ENCODE data around the gene PIP4K2C.
A peak's percentile ranks its signal among the peaks of the same experiment; 100 is the strongest.

The PIP4K2C gene

DNA sequence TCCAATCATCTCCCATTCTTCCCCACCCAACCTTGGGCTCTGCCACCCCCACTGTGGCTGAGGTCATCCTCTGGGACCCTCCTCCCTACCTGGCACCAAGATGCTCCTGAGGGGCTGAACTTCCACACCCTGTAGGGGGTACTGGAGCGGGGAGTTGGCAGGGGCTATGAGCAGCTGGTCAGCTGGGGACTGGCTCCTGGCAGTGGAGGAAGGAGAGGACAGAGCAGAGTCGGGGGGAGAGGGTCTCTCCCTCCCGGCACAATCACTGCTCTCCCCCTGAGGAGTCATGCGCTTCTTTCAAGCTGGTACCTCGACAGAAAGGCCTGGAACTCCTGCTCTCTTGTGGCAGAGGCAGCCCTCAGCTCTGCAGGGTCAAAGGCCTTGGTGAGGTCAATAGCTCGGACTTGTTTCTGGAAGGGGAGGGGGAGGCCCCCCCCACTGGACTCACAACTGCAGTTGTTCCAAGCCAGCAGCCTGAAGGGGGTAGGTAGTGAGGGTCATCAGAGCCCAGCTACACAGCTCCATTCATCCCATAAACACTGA, 40.0 kb downstream of the PIP4K2C start:
- H3K79me2 ChIP-seq (ENCODE audit: insufficient read depth, low read length), result no peaks in the 10 kb centered on the region
- no peaks in the 10 kb centered on the region for H3K27me3 ChIP-seq (ENCODE audit: low read length)
- H3K9ac ChIP-seq (ENCODE audit: low read length), result no peak overlapping the region
- no peak overlapping the region for H3K27ac ChIP-seq (ENCODE audit: low read depth, low read length)
- no peak overlapping the region for H3K4me3 ChIP-seq (ENCODE audit: insufficient read depth, low read length, poor library complexity, severe bottlenecking)
- no peak overlapping the region for H2AFZ ChIP-seq (ENCODE audit: low read depth, low read length, severe bottlenecking)
- no peaks in the 10 kb centered on the region for H3K36me3 ChIP-seq (ENCODE audit: low read length)
- no peaks in the 10 kb centered on the region for H3K9me2 ChIP-seq (replicated peaks; ENCODE audit: insufficient read depth, low read length)
- no peaks in the 10 kb centered on the region for H3K9me3 ChIP-seq (ENCODE audit: insufficient read depth, low read length)
- TF ChIP-seq, protein P1, sequence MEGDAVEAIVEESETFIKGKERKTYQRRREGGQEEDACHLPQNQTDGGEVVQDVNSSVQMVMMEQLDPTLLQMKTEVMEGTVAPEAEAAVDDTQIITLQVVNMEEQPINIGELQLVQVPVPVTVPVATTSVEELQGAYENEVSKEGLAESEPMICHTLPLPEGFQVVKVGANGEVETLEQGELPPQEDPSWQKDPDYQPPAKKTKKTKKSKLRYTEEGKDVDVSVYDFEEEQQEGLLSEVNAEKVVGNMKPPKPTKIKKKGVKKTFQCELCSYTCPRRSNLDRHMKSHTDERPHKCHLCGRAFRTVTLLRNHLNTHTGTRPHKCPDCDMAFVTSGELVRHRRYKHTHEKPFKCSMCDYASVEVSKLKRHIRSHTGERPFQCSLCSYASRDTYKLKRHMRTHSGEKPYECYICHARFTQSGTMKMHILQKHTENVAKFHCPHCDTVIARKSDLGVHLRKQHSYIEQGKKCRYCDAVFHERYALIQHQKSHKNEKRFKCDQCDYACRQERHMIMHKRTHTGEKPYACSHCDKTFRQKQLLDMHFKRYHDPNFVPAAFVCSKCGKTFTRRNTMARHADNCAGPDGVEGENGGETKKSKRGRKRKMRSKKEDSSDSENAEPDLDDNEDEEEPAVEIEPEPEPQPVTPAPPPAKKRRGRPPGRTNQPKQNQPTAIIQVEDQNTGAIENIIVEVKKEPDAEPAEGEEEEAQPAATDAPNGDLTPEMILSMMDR (IDR thresholded peaks at IDR 0.05; ENCODE audit: insufficient read depth, low read length, poor library complexity, severe bottlenecking), result no peak
- no peak for TF ChIP-seq EZH2phosphoT487 (conservative IDR thresholded peaks at IDR 0.05; ENCODE audit: low read length)
- H3K4me2 ChIP-seq (ENCODE audit: low read depth, low read length, poor library complexity, severe bottlenecking), result no peak overlapping the region
- H4K20me1 ChIP-seq (ENCODE audit: low read depth, low read length), result no peaks in the 10 kb centered on the region
- no peaks in the 10 kb centered on the region for H3F3A ChIP-seq (ENCODE audit: insufficient read depth)

DNA sequence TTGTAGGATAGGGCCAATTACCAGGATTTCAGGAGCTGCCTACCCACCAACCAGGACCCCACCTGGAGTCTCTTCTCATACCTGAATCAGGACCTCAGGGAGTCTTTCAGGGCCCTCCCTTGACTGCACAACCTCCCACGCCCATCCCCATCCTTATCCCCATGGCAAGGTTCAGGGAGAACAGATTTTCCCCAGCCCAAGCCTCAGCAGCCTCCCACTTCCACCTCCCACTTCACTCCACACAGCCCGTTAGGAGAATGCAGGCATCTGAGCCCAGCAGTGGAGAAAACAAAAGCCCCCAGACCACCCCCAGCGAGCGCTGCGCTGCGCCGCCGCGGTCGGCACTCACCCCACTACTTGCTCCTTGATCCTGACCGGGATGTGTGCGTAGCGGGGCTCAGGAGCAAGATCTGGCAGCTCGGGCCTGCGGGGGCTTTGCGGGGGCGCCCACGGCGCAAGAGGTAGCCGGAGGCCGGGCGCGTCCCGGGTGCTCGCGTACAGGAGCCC, 40.6 kb downstream of the PIP4K2C start:
- H3K9me2 ChIP-seq (replicated peaks; ENCODE audit: insufficient read depth, low read length), result no peaks in the 10 kb centered on the region
- H3K79me2 ChIP-seq (ENCODE audit: insufficient read depth, low read length), result no peaks in the 10 kb centered on the region
- no peak overlapping the region for H3K4me2 ChIP-seq (ENCODE audit: low read depth, low read length, poor library complexity, severe bottlenecking)
- H3K27ac ChIP-seq (ENCODE audit: low read depth, low read length), result no peak overlapping the region
- no peaks in the 10 kb centered on the region for H3K27me3 ChIP-seq (ENCODE audit: low read length)
- TF ChIP-seq, protein P1 (IDR thresholded peaks at IDR 0.05; ENCODE audit: insufficient read depth, low read length, poor library complexity, severe bottlenecking), result no peak
- no peak for TF ChIP-seq EZH2phosphoT487 (conservative IDR thresholded peaks at IDR 0.05; ENCODE audit: low read length)
- no peaks in the 10 kb centered on the region for H3F3A ChIP-seq (ENCODE audit: insufficient read depth)
- no peaks in the 10 kb centered on the region for H3K36me3 ChIP-seq (ENCODE audit: low read length)
- H4K20me1 ChIP-seq (ENCODE audit: low read depth, low read length), result no peaks in the 10 kb centered on the region
- no peak overlapping the region for H3K9ac ChIP-seq (ENCODE audit: low read length)
- no peaks in the 10 kb centered on the region for H3K9me3 ChIP-seq (ENCODE audit: insufficient read depth, low read length)
- H3K4me3 ChIP-seq (ENCODE audit: insufficient read depth, low read length, poor library complexity, severe bottlenecking), result no peak overlapping the region
- no peak overlapping the region for H2AFZ ChIP-seq (ENCODE audit: low read depth, low read length, severe bottlenecking)

DNA sequence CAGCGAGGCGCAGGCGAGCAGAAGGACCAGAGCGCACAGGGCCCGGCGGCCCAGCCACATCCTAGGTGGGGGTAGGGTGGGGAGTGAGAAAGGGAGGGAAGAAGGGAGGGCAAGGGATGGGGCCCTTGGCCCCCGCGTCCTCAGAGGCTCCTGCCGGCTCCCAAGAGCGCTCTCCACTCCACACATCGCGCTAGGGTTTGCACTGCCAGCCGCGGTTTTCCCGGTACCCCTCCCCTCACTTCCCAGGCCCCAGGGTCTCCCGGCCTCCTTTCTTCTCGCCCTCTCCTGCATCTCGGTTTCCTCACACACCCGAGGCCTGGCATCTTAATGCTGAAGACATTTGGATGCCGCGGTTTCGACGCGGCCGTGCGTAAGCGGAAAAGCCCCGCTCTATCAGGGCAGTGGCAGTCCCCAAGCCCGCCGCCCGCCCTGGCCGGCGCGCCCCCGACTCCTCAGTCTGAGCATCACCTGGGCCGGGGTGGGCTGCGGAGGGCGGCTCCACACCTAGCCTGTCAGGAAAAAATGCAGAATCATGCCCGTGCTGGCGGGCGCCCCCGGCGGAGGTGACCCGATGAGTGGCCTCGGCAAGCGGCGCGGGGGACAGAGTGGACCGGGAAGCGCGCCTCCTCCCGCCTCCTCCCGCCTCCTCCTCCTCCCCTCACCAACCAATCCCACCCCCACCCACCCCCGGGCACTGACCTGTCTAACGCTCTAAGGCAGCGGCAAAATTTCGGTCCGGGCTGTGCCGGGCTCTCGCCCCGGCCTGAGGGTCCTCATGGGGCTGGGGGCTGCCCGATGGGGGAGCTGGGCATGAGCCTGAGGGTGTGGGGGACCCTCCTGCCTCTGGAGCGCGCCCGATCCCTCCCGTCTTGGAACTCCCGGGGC, 41.3 kb downstream of the PIP4K2C start:
- Histone ChIP-seq H3K27me3 (ENCODE audit: low read length) (no peaks in the 10 kb centered on the region), H3K9ac (ENCODE audit: low read length) (peak overlapping the region; percentile 71), H3K4me3 (ENCODE audit: insufficient read depth, low read length, poor library complexity, severe bottlenecking) (peak overlapping the region; percentile 61), H3K36me3 (ENCODE audit: low read length) (no peaks in the 10 kb centered on the region), H3K79me2 (ENCODE audit: insufficient read depth, low read length) (no peaks in the 10 kb centered on the region), H3K27ac (ENCODE audit: low read depth, low read length) (no peak overlapping the region), H4K20me1 (ENCODE audit: low read depth, low read length) (no peaks in the 10 kb centered on the region), H2AFZ (ENCODE audit: low read depth, low read length, severe bottlenecking) (peak overlapping the region; percentile 96), H3K4me2 (ENCODE audit: low read depth, low read length, poor library complexity, severe bottlenecking) (peak overlapping the region; percentile 83), H3K9me3 (ENCODE audit: insufficient read depth, low read length) (no peaks in the 10 kb centered on the region), H3F3A (ENCODE audit: insufficient read depth) (no peaks in the 10 kb centered on the region), H3K9me2 (replicated peaks; ENCODE audit: insufficient read depth, low read length) (no peaks in the 10 kb centered on the region)
- TF ChIP-seq EZH2phosphoT487 (conservative IDR thresholded peaks at IDR 0.05; ENCODE audit: low read length), result no peak
- TF ChIP-seq, protein P1 (IDR thresholded peaks at IDR 0.05; ENCODE audit: insufficient read depth, low read length, poor library complexity, severe bottlenecking), result no peak
